Midbrain (tissue), 1 donor: ENCODE measurements around the gene RPS6KA4.
"Not testable (repeated sequence)": the region's sequence is repeated elsewhere in the genome, so short reads cannot be mapped to it uniquely, and the experiment has no call there.

Experiments used
- DNase-seq: peaks from one replicate; lab custom pipeline; 2025; lab: John Stamatoyannopoulos, UW

Gene RPS6KA4

GRCh38 chr11:64387916-64388315, 29.0 kb downstream of the RPS6KA4 start:
- no peak for DNase-seq

DNA sequence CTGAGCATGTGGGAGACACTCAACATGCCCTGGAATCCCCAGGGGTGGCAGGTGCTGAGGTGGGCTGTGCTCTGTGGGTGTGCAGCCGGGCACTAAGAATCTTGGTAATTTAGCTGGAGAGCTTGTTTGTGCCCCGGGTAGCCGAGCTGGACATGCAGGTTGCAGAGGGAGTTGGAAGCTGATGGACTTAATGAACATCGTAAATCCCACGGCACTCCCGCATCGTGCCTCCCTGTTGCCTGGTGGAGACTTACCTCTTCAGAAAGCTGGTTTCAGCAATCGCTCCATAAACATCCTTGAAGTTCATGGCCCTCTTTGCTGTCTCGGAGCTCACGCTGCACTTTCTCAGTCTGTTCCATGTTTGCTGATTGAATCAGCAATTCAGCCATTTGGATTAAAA, 29.9 kb downstream of the RPS6KA4 start:
- DNase-seq, result no peak

DNA sequence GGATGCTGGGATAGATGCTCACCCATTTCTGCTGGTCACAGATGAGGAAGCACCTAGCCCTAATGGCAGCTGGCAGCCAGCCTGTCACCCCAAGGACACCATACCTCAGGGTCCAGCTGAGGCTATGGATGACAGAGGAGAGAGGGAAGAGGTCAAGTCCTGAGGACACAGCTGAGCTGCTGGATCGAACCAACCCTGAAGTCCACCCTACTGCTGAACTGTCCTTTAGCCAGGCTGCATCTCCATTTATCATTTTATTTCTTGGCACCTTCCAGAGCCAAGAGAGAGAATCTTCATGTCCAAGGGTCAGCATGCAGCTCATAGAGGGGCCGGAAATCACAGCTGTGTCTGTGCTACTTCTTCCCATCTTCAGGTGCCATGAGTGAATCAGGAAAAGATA, 30.9 kb downstream of the RPS6KA4 start:
- no peak for DNase-seq

DNA sequence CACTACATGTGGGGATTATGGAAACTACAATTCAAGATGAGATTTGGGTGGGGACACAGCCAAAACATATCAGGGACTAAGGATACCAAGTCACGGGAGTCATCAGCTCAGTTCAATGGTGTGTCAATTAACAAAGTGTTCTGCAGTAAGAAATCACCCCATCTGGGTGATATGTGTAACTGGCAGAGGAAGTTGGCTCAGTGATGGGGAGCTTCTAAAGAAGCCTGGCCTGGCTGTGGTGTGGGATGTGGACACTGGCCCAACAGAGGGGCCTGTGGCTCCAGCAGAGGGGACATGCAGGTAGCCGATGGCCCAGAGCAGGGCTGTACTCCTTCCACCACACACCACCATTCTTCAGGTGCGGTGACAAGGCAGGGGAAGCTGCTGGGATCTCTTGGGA, 31.6 kb downstream of the RPS6KA4 start:
- DNase-seq, result no peak

GRCh38 chr11:64391839-64392238, 32.9 kb downstream of the RPS6KA4 start:
- no peak for DNase-seq

DNA sequence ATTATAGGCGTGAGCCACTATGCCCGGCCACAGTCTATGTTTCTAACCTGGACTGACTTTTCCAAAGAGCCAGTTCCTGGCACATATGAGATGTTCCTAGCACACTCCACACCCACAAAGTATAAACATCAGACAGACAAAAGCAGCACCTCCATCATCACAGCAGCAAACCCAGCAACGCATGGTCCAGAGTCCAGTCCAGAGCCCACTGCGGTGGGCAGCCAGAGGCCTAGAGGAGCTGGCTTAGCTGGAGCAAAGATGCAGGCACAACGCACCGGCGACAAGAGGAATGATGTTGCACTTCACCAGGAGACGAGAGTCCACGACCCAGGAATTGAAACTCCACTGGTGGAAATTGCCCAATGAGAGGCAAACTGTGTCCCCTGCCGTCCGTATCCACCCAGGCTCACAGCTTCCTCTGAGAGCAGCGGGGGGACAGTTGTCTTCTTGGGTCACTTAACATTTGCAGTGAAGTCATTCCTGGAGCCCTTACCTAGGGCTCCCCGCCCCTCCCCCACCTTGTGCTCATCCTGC, 36.6 kb downstream of the RPS6KA4 start:
- no peak for DNase-seq

DNA sequence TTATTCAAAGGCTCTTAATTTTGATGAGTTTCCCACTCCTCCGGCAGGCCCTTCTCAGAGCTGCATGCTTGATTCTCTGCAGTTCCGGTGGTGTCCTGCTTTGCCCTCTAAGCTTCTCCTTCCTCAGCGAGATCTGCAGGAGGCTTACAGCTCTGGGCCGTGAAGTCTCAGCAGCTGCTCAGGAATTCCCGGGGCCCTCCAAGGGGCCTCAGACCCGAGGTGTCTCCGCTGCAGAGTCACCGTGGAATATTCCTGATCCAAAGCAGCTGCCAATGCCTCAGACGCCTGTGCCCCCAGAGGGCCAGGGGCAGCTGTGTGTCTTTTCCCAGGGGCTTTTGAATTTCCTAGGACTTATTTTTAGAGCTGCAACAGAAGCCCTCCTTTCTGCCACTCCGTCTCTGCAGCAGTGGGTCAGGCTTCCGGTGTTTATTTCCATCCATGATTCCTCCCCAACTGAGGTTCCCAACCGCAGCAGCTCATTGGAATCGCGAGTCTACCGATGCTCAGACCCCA, 37.2 kb downstream of the RPS6KA4 start:
- DNase-seq, result no peak

- DNase-seq, result no peak
Measured at GRCh38 chr11:64400102-64400501, 41.1 kb downstream of the RPS6KA4 start.

DNA sequence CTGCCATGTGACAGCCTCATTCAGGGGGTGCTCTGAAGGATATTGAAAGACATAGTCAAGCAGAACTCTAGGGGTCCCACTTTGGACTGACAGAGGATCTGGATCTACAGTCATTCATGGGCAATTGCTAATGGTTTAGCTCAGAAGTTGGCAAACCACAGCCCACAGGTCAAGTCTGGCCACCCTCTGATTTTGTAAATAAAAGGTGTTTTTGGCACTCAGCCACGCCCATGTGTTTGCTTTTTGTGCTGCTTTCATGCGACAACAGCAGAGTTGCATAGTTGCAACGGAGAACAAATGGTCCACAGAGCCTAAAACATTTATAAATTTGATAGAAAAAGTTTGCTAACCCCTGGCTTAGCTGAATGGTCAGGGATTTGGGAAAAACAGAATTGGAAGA, 41.7 kb downstream of the RPS6KA4 start:
- DNase-seq, result no peak

- no peak for DNase-seq
Measured at GRCh38 chr11:64401775-64402174, 42.8 kb downstream of the RPS6KA4 start.

- no peak for DNase-seq
Measured at GRCh38 chr11:64403106-64403505, 44.1 kb downstream of the RPS6KA4 start.

- DNase-seq, result no peak
Measured at GRCh38 chr11:64406221-64406946, 47.4 kb downstream of the RPS6KA4 start.

DNA sequence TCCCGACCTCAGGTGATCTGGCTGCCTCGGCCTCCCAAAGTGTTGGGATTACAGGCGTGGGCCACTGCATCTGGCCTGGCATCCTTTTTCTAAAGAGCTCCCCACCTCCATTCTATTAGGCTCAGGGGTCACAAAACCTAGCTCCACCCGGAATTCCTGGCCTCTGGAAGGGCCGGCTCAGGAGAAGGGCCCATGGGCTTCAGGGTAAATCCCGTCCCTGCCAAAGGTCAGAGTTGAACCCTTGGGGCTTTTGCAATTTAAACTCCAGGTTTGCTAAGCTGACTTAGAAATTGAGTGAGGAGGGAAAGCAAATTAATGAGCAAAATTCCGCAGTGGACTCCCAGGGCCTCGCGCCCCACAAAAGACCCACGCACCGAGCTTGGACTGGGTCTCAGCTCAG, 48.3 kb downstream of the RPS6KA4 start:
- DNase-seq, result no peak

GRCh38 chr11:64407630-64408029, 48.7 kb downstream of the RPS6KA4 start:
- DNase-seq, result no peak

DNA sequence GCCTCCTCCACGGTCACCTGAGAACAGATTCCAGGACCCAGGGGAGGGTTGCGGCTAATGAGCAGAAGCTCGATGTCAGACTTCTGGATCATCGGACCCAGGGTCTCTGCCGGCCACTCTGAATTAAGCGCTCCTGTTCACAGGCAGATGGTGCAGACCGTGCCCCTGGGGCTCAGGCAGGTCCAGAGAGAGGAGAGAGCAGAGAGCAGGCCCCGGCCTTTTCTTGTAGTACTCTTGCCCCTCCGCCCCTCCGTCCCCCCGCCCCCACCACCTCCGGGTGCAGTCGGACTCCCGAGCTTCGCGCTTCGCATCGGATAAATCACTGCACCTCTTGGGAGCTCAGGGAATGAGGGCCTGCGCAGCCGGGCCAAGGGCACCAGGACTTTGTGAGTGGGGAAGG, 50.3 kb downstream of the RPS6KA4 start:
- no peak for DNase-seq

DNA sequence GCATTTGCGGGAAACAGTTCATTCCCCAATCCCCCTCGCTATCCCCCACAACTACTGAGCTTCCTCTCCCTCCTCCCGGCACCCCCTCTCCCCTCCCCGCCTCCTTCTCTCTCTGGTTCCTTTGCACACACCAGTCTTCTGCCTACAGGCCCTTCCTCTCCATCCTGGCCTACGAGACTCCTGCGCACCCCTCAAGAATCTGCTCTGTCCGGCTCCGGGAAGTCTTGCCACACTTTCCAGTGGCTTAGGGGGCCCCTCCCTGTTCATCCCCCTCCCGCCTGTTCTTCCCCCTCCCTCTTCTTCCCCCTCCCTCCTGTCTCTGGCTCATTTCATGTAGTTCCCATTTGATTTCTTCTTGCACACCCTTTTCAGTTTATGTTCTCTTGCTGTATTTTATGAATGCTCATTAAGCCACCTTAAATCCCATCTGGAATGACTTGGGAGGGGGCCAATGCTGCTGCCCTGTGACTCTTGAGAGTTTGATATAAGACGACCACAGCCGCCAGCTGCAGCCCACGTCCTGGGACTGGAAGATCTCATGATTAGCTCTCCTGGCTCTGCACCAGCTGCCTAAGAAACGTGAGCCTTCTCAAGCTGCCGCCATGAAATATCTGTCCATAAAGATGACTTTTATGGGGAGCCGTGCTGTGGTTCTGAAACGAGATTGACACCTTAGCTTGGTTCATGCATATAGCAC, 50.9 kb downstream of the RPS6KA4 start:
- no peak for DNase-seq

DNA sequence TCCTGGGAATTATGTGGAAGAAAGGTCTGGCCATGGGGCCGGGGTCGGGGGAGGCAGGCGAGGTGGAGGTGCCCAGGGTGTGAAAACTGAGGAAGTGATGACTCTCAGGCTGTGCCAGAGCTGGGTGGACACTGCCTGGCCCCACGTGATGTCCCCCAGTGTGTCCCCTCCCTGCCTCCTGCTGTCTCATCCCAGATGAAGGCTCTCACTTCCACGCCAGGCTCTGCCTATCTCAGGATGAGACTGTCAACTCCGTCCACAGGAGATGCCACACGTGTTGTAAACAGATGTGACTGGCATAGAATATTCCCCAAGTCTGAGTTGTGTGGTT, 51.4 kb downstream of the RPS6KA4 start:
- no peak for DNase-seq

- DNase-seq, result no peak
Measured at GRCh38 chr11:64413417-64413816, 54.5 kb downstream of the RPS6KA4 start.

GRCh38 chr11:64415286-64415685, 56.3 kb downstream of the RPS6KA4 start:
- DNase-seq, result no peak

DNA sequence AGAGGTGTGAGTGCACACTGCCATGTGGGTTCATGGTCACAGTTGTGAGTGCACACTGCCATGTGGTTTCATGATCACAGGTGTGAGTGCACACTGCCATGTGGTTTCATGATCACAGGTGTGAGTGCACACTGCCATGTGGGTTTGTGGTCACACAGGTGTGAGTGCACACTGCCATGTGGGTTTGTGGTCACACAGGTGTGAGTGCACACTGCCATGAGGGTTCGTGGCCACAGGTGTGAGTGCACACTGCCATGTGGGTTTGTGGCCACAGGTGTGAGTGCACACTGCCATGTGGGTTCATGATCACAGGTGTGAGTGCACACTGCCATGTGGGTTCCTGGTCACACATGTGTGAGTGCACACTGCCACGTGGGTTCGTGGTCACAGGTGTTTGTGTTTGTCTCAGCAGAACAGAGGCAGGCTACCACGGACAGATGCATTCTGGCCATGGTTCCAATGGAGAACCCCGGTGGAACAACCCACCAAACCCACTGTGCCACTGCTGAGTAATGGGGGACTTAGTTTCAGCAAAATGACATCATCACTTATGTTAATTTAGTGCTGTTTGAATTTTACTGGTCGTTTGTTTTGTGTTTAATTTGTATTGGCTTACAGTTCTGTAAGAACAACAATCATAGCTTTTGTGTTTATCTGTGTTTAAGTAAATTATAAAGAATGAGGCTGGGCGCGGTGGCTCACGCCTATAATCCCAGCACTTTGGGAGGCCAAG, 57.2 kb downstream of the RPS6KA4 start:
- no peak for DNase-seq

DNA sequence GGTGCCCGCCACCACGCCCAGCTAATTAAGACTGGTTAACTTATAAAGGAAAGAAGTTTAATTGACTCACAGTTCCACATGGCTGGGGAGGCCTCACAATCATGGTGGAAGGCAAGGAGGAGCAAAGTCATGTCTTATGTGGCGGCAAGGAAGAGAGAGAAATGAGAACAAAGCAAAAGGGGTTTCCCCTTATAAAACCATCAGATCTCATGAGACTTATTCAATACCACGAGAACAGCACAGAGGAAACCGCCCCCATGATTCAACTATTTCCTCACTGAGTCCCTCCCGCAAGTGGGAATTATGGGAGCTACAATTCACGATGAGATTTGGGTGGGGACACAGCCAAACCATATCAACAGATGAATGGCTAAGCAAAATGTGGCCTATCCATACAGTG, 59.3 kb downstream of the RPS6KA4 start:
- DNase-seq, result not testable (repeated sequence)

DNA sequence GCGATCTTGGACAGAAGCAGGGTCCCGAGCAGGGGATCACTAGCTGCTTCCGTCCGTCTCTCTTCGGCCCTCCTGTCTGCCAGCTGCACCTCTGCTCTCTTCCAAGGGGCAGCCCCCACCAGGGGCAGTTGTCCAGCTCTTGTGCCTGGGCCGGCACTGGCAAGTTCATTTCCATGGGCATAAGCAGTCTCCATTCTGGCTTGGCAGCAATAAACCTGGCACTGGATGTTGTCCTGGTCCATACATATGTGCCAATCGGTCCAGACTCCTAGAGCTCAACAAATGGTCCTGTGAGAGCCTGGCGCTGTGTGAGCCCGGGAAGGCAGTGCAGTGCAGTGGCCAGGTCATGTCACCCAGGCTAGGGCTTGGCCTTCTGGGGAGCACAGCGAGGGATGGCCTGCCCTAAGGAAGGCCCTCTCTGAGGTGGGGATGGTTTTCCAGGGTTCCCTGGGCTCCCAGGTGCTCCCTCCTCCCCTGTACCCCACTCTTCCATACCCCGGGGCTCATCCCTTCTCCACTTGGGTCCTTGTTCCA, 60.4 kb downstream of the RPS6KA4 start:
- DNase-seq, result no peak
